ENCODE data around the gene N4BP3.

DNA sequence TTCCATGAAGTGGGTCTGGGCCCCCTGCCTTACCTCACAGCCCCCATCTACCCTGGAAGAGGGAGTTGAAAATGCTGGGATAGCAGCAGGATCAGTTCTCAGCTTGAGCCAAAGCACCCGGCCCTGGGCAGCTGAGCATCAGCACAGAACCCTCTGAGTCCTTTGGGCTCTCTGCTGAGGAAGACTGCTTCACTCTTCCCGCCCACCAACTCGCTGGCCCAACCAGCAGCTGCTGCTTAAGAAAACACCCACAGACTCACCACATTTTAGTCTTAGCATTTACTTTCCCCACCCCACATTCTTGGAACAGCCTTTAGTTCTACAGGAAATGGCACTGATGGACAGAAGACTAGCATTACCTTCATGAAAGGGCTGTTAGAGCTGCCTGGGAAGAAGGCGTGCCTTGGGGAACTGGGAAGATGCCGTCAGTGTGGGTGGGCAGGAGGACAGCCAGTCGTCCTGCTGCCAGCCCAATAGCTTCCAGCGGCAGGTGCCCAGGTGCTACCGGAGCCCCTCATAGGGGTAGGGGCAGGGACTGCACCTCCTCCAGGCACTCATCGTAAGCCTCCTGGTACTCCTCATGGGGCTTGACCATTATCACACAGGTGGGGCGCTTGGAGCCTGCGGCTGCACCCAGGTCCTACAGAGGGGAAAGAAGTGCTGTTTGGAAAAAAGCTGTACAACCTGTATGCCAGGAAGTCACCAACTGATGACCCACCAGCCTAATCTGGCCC is 36.0 kb downstream of the N4BP3 start:
- TF ChIP-seq, protein P1, sequence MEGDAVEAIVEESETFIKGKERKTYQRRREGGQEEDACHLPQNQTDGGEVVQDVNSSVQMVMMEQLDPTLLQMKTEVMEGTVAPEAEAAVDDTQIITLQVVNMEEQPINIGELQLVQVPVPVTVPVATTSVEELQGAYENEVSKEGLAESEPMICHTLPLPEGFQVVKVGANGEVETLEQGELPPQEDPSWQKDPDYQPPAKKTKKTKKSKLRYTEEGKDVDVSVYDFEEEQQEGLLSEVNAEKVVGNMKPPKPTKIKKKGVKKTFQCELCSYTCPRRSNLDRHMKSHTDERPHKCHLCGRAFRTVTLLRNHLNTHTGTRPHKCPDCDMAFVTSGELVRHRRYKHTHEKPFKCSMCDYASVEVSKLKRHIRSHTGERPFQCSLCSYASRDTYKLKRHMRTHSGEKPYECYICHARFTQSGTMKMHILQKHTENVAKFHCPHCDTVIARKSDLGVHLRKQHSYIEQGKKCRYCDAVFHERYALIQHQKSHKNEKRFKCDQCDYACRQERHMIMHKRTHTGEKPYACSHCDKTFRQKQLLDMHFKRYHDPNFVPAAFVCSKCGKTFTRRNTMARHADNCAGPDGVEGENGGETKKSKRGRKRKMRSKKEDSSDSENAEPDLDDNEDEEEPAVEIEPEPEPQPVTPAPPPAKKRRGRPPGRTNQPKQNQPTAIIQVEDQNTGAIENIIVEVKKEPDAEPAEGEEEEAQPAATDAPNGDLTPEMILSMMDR (IDR thresholded peaks at IDR 0.05): no peak
- no peak for TF ChIP-seq POLR2A (IDR thresholded peaks at IDR 0.05)
